Astrocyte (in vitro differentiated cells and primary cell): Measurements from ENCODE around the gene NME1. TPM values are rescaled to one million over a fixed set of nuclear protein-coding genes. Genes with fewer than 3 reads are reported as not detected.

Experiments
- DNase-seq: peaks from one replicate; pipeline ENCODE4 v3.0.0-alpha.2; 2010; ENCODE audit warnings: low read depth
- FAIRE-seq: peaks from 2 replicates; lab custom pipeline; 2011; peaks lifted over from hg19 to GRCh38; lab: Jason Lieb, UNC
- H2AFZ ChIP-seq: 2 replicates; pipeline ENCODE4 v1.6.0; 2012; ENCODE audit warnings: low read depth, low read length, inconsistent platforms
- H3K27ac ChIP-seq: 2 replicates; pipeline ENCODE4 v1.5.1; 2011; ENCODE audit warnings: low read depth, low read length, inconsistent platforms
- H3K27me3 ChIP-seq: 2 replicates; pipeline ENCODE4 v1.6.0; 2011; ENCODE audit warnings: low read length, inconsistent platforms; ENCODE audit not compliant: insufficient read depth
- H3K36me3 ChIP-seq: 2 replicates; pipeline ENCODE4 v1.5.1; 2011; ENCODE audit warnings: low read length, inconsistent platforms; ENCODE audit not compliant: insufficient read depth
- H3K4me1 ChIP-seq: 2 replicates; pipeline ENCODE4 v1.5.1; 2011; ENCODE audit warnings: low read length, inconsistent platforms; ENCODE audit not compliant: insufficient read depth
- H3K4me2 ChIP-seq: 2 replicates; pipeline ENCODE4 v1.6.0; 2012; ENCODE audit warnings: low read length, inconsistent platforms
- H3K4me3 ChIP-seq: 2 replicates; pipeline ENCODE4 v1.5.1; 2011; ENCODE audit warnings: low read depth, mild to moderate bottlenecking, low read length, inconsistent platforms; ENCODE audit not compliant: insufficient read depth
- H3K79me2 ChIP-seq: 2 replicates; pipeline ENCODE4 v1.6.0; 2012; ENCODE audit warnings: mild to moderate bottlenecking, low read length, inconsistent platforms; ENCODE audit not compliant: insufficient read depth
- H3K9ac ChIP-seq: 2 replicates; pipeline ENCODE4 v1.6.0; 2012; ENCODE audit warnings: mild to moderate bottlenecking, low read length, inconsistent platforms
- H3K9me3 ChIP-seq: 2 replicates; pipeline ENCODE4 v1.5.1; 2012; ENCODE audit warnings: low read depth, mild to moderate bottlenecking, low read length, inconsistent platforms; ENCODE audit not compliant: insufficient read depth
- H4K20me1 ChIP-seq: 2 replicates; pipeline ENCODE4 v1.6.0; 2012; ENCODE audit warnings: low read length, inconsistent platforms; ENCODE audit not compliant: insufficient read depth
- H3K27ac Mint-ChIP-seq: one replicate; pipeline ENCODE4 v1.8.0; 2021; ENCODE audit warnings: mild to moderate bottlenecking, mixed read lengths; ENCODE audit not compliant: unreplicated experiment
- H3K27me3 Mint-ChIP-seq: one replicate; pipeline ENCODE4 v1.8.0; 2021; ENCODE audit warnings: low read depth, mixed read lengths; ENCODE audit not compliant: unreplicated experiment
- H3K36me3 Mint-ChIP-seq: one replicate; pipeline ENCODE4 v1.8.0; 2021; ENCODE audit warnings: low read depth, mixed read lengths; ENCODE audit not compliant: unreplicated experiment
- H3K4me1 Mint-ChIP-seq: one replicate; pipeline ENCODE4 v1.8.0; 2021; ENCODE audit warnings: low read depth, mixed read lengths; ENCODE audit not compliant: unreplicated experiment
- H3K4me3 Mint-ChIP-seq: one replicate; pipeline ENCODE4 v1.8.0; 2021; ENCODE audit warnings: mild to moderate bottlenecking, moderate library complexity, mixed read lengths; ENCODE audit not compliant: unreplicated experiment
- H3K9me3 Mint-ChIP-seq: one replicate; pipeline ENCODE4 v1.8.0; 2021; ENCODE audit warnings: mild to moderate bottlenecking, mixed read lengths; ENCODE audit not compliant: unreplicated experiment
- CTCF ChIP-seq: IDR thresholded peaks from 2 replicates; pipeline ENCODE4 v1.5.1; 2011; ENCODE audit warnings: low read depth, mild to moderate bottlenecking, inconsistent platforms, low read length, moderate library complexity; ENCODE audit not compliant: insufficient read depth
- EZH2 ChIP-seq: IDR thresholded peaks from 2 replicates; pipeline ENCODE4 v1.6.1; 2012; ENCODE audit warnings: mild to moderate bottlenecking, low read length, inconsistent platforms; ENCODE audit not compliant: insufficient read depth
- total RNA-seq: library from RNA; stranded (reverse); gene quantifications from 2 replicates; pipeline ENCODE4 v1.2.1, GENCODE V29; 2021

NME1 gene
- total RNA-seq, 1 donor from 2014 or later, result 236 TPM

- Mint-ChIP-seq H3K36me3 (no peaks in the 10 kb centered on the region), H3K27ac (peak overlapping the region; percentile 95), H3K27me3 (no peaks in the 10 kb centered on the region), H3K4me1 (peaks cover 22% of the 10 kb centered on the region), H3K9me3 (no peaks in the 10 kb centered on the region), H3K4me3 (peak overlapping the region; percentile 93)
- Histone ChIP-seq H3K9ac (peak overlapping the region; percentile 96), H3K4me1 (peaks cover 28% of the 10 kb centered on the region), H3K9me3 (no peaks in the 10 kb centered on the region), H4K20me1 (peaks cover 53% of the 10 kb centered on the region), H3K27ac (peak overlapping the region; percentile 89), H2AFZ (peak overlapping the region; percentile 89), H3K4me3 (peak overlapping the region; percentile 89), H3K4me2 (peak overlapping the region; percentile 86), H3K36me3 (no peaks in the 10 kb centered on the region), H3K79me2 (peaks cover 58% of the 10 kb centered on the region), H3K27me3 (no peaks in the 10 kb centered on the region)
- FAIRE-seq, result no peak
- TF ChIP-seq CTCF (no peak), EZH2 (no peak)
- peak; percentile 31 for DNase-seq
Measured at GRCh38 chr17:51119415-51120356, 33.7 kb upstream of the NME1 start.

GRCh38 chr17:51120357-51120738 lies 33.0 kb upstream of the NME1 start:
- peaks cover 51% of the 10 kb centered on the region for H3K79me2 ChIP-seq
- peaks cover 28% of the 10 kb centered on the region for H3K4me1 ChIP-seq
- no peaks in the 10 kb centered on the region for H3K36me3 ChIP-seq
- peak overlapping the region; percentile 96 for H3K9ac ChIP-seq
- Mint-ChIP-seq H3K4me3 (peak overlapping the region; percentile 93), H3K4me1 (peaks cover 22% of the 10 kb centered on the region), H3K36me3 (no peaks in the 10 kb centered on the region), H3K9me3 (no peaks in the 10 kb centered on the region), H3K27ac (peak overlapping the region; percentile 95), H3K27me3 (no peaks in the 10 kb centered on the region)
- TF ChIP-seq EZH2 (no peak), CTCF (no peak)
- no peaks in the 10 kb centered on the region for H3K9me3 ChIP-seq
- FAIRE-seq (no peak), DNase-seq (peak; percentile 22)
- H4K20me1 ChIP-seq, result peaks cover 47% of the 10 kb centered on the region
- peak overlapping the region; percentile 89 for H2AFZ ChIP-seq
- H3K27ac ChIP-seq, result peak overlapping the region; percentile 89
- peak overlapping the region; percentile 89 for H3K4me3 ChIP-seq
- H3K4me2 ChIP-seq, result peak overlapping the region; percentile 86
- H3K27me3 ChIP-seq, result no peaks in the 10 kb centered on the region
